K562 (cell line): ENCODE measurements around the gene SIK3. TPM values are rescaled to one million over a fixed set of nuclear protein-coding genes. Genes with fewer than 3 reads are reported as not detected.

Source experiments
- ATAC-seq: fragments of 200-7000 bp; cut with Tn5 transposase; 3 replicates; pipeline ENCODE4 v1.9.1; 2020; ENCODE audit warnings: moderate library complexity
- BruUV-seq: library from RNA; stranded (reverse); fragments of 400-500 nt; replicated peaks from 2 replicates; lab custom pipeline; 2021; lab: Mats Ljungman, UMichigan
- CTCF ChIA-PET: fragments of 300-600 bp; formaldehyde crosslinking; extraction: SDS; loops from one replicate; lab custom pipeline; 2021; ENCODE audit warnings: low intra/inter-chr PET ratio; lab: Yijun Ruan, JAX
- POLR2A ChIA-PET: fragments of 300-600, 350-650 bp; sonication (Branson Sonifier 250); formaldehyde crosslinking; extraction: SDS; loops from one replicate; lab custom pipeline; 2021; ENCODE audit warnings: antibody characterized with exemption, inconsistent platforms; lab: Yijun Ruan, JAX
- DNase-seq, 4 experiments: peaks; one replicate each; pipeline versions ENCODE4 v3.0.0 to v3.0.0-alpha.2; 2011 to 2018; ENCODE audit warnings: low spot score in 3 of 4, mixed read lengths in 3 of 4; ENCODE audit errors: extremely low read depth in 1 of 4
- FAIRE-seq: peaks from 2 replicates; lab custom pipeline; 2011; peaks lifted over from hg19 to GRCh38; lab: Jason Lieb, UNC
- H2AFZ ChIP-seq: 2 replicates; pipeline ENCODE4 v1.6.0; 2011; ENCODE audit warnings: low read depth, low read length, control low read depth, inconsistent platforms
- H3K27ac ChIP-seq: fragments of 200-600 bp; 3 replicates; pipeline ENCODE4 v1.8.0; 2011; ENCODE audit warnings: low read depth, mild to moderate bottlenecking, control low read depth, inconsistent platforms, low read length, moderate library complexity, mixed read lengths; ENCODE audit errors: extremely low read depth
- H3K27me3 ChIP-seq, 2 experiments: fragments of 300-600 bp in 1 of 2; 2 replicates in 1 of 2; 3 replicates in 1 of 2; pipeline versions ENCODE4 v1.6.0 to v1.8.0; 2011; ENCODE audit warnings: inconsistent platforms in 2 of 2, low read length in 2 of 2, mild to moderate bottlenecking in 1 of 2, mixed read lengths in 1 of 2, moderate library complexity in 1 of 2; ENCODE audit not compliant: control insufficient read depth in 2 of 2, insufficient read depth in 2 of 2
- H3K36me3 ChIP-seq: fragments of 300-600 bp; 3 replicates; pipeline ENCODE4 v1.8.0; 2011; ENCODE audit warnings: mild to moderate bottlenecking, low read length, inconsistent platforms; ENCODE audit not compliant: control insufficient read depth, insufficient read depth
- H3K4me1 ChIP-seq, 2 experiments: fragments of 200-600 bp in 1 of 2; replicated peaks in 1 of 2; 2 replicates in 1 of 2; 3 replicates in 1 of 2; pipeline versions ENCODE4 v1.5.1 to v1.8.0; 2011; ENCODE audit warnings: inconsistent platforms in 2 of 2, low read length in 2 of 2, mild to moderate bottlenecking in 1 of 2, mixed read lengths in 1 of 2, moderate library complexity in 1 of 2; ENCODE audit not compliant: control insufficient read depth in 2 of 2, insufficient read depth in 2 of 2
- H3K4me2 ChIP-seq: 2 replicates; pipeline ENCODE4 v1.6.1; 2011; ENCODE audit warnings: low read length, control low read depth, inconsistent platforms, mixed read lengths; ENCODE audit not compliant: insufficient read depth
- H3K4me3 ChIP-seq: fragments of 200-600 bp; sonication (generic), shearing (Covaris generic); 2 replicates; pipeline ENCODE4 v1.5.1; 2016; ENCODE audit warnings: control low read depth, inconsistent platforms
- H3K79me2 ChIP-seq: fragments of 200-600 bp; 3 replicates; pipeline ENCODE4 v1.8.0; 2011; ENCODE audit warnings: low read length, inconsistent platforms; ENCODE audit not compliant: control insufficient read depth, insufficient read depth
- H3K9ac ChIP-seq, 2 experiments: 2 replicates each; pipeline versions ENCODE4 v1.6.0 to v1.6.1; 2011; ENCODE audit warnings: low read depth in 2 of 2, low read length in 2 of 2, control low read depth in 1 of 2, inconsistent platforms in 1 of 2, mild to moderate bottlenecking in 1 of 2, mixed read lengths in 1 of 2; ENCODE audit not compliant: insufficient read depth in 1 of 2
- H3K9me1 ChIP-seq: one replicate; pipeline ENCODE4 v1.6.0; 2011; ENCODE audit warnings: inconsistent platforms, mild to moderate bottlenecking, low read length, moderate library complexity; ENCODE audit not compliant: control insufficient read depth, insufficient read depth
- H3K9me3 ChIP-seq: replicated peaks from 2 replicates; pipeline ENCODE4 v1.5.1; 2011; ENCODE audit warnings: low read depth, low read length, inconsistent platforms; ENCODE audit not compliant: control insufficient read depth, insufficient read depth
- H4K20me1 ChIP-seq: replicated peaks from 2 replicates; pipeline ENCODE4 v1.6.1; 2011; ENCODE audit warnings: low read length, inconsistent platforms, mixed read lengths; ENCODE audit not compliant: control insufficient read depth, insufficient read depth
- CBFA2T3 ChIP-seq: fragments of 450-650 bp; IDR thresholded peaks from 2 replicates; pipeline ENCODE4 v1.6.1; 2017
- EHMT2 ChIP-seq: fragments of 450-650 bp; IDR thresholded peaks from 2 replicates; pipeline ENCODE4 v1.6.1; 2018; ENCODE audit warnings: antibody characterized with exemption
- NONO ChIP-seq, 2 experiments: fragments of 200-400 bp in 1 of 2; fragments of 450-650 bp in 1 of 2; formaldehyde crosslinking in 1 of 2; IDR thresholded peaks; 2 replicates each; pipeline ENCODE4 v1.6.1; 2017; ENCODE audit warnings: low read depth in 2 of 2, mild to moderate bottlenecking in 2 of 2, moderate library complexity in 2 of 2, low read length in 1 of 2
- POU5F1 ChIP-seq: fragments of 150-350 bp; IDR thresholded peaks from 2 replicates; pipeline ENCODE4 v1.6.1; 2014; ENCODE audit warnings: borderline replicate concordance, low read length, low read depth, mild to moderate bottlenecking; ENCODE audit not compliant: partially characterized antibody
- PRDM10 ChIP-seq: fragments of 450-650 bp; IDR thresholded peaks from 2 replicates; pipeline ENCODE4 v1.6.1; 2018; ENCODE audit not compliant: partially characterized antibody
- SRSF1 ChIP-seq: fragments of 200-400 bp; formaldehyde crosslinking; IDR thresholded peaks from 2 replicates; pipeline ENCODE4 v1.6.1; 2017; ENCODE audit warnings: mild to moderate bottlenecking, low read depth, low read length, moderate library complexity
- TCF3 ChIP-seq: sonication (generic); formaldehyde crosslinking; IDR thresholded peaks from 2 replicates; pipeline ENCODE4 v1.4.0; 2020; ENCODE audit warnings: mild to moderate bottlenecking, missing genetic modification reagents
- TFAP4 ChIP-seq: sonication (generic); formaldehyde crosslinking; IDR thresholded peaks from 2 replicates; pipeline ENCODE4 v1.8.0; 2022; ENCODE audit warnings: missing genetic modification reagents, mild to moderate bottlenecking, moderate library complexity, borderline replicate concordance
- ZNF408 ChIP-seq: fragments of 250-450 bp; sonication (Bioruptor Pico); IDR thresholded peaks from 2 replicates; pipeline ENCODE4 v1.4.0; 2020; ENCODE audit warnings: low read depth, mild to moderate bottlenecking, moderate library complexity
- ZNF436 ChIP-seq: fragments of 250-450, 450-650 bp; sonication (Bioruptor Pico); formaldehyde crosslinking; IDR thresholded peaks from 2 replicates; pipeline ENCODE4 v1.7.0; 2020; ENCODE audit warnings: mild to moderate bottlenecking
- WGBS: fragments of 100-300 bp; shearing (Covaris generic); methylation state at CpG from one replicate; pipeline ENCODE4 v1.1.6; 2016; ENCODE audit warnings: low coverage, mixed read lengths; ENCODE audit not compliant: insufficient coverage; ENCODE audit errors: missing lambda C conversion rate; 5-methylcytosine and 5-hydroxymethylcytosine counted together
- in situ Hi-C: fragments of 300-500 bp; cut with MboI; formaldehyde crosslinking; loops from 4 replicates; pipeline ENCODE4 v1.15.0; 2018; ENCODE audit warnings: inconsistent platforms, mixed read lengths
- intact Hi-C: fragments of 100-400 bp; cut with micrococcal nuclease; formaldehyde crosslinking; loops from 2 replicates; pipeline ENCODE4 v1.14.2; 2022
- polyA plus RNA-seq, 8 experiments: library from polyadenylated mRNA; depleted of rRNA in 4 of 8; stranded (reverse) in 5 of 8; unstranded in 3 of 8; fragments of >200 nt; fragmentation: Nextera tagmentation in 2 of 8; fragmentation: Illumina TruSeq in 1 of 8; extraction: Ambion mirVana in 2 of 8; extraction: Trizol in 1 of 8; gene quantifications; 2 replicates each; pipeline versions ENCODE4 v1.2.1 to v1.2.3, GENCODE V29; 2011 to 2014; ENCODE audit warnings: inconsistent platforms in 1 of 8, missing spikeins in 1 of 8
- total RNA-seq, 7 experiments: library from RNA; depleted of rRNA in 6 of 7; stranded (reverse); fragments of >200 nt in 6 of 7; fragmentation: Illumina TruSeq in 2 of 7; extraction: Trizol in 2 of 7; gene quantifications; 2 replicates each; pipeline versions ENCODE4 v1.2.1 to v1.2.3, GENCODE V29; 2011 to 2021; ENCODE audit warnings: low replicate concordance in 1 of 7

SIK3 gene
- total and polyA plus RNA-seq, 9 of the 15 experiments (the other 6 are each of a cell fraction or from before 2014, with no cell fraction given) = 1.6 to 21.6 (median 8.0) TPM

GRCh38 chr11:117022526-117022925, 75.7 kb downstream of the SIK3 start:
- H3K4me1 ChIP-seq = peaks cover 0 to 29% of the 10 kb centered on the region in 2 experiments; a peak in 3 of 5 replicates
- TF ChIP-seq POU5F1 = no peak
- H2AFZ ChIP-seq = no peak overlapping the region
- WGBS = 55% methylated on average over 3 of the region's 3 CpGs
- H4K20me1 ChIP-seq = peaks cover 21% of the 10 kb centered on the region
- ATAC-seq (no peak), FAIRE-seq (peak; percentile 19), DNase-seq (no peak)
- H3K9ac ChIP-seq = no peak overlapping the region
- in situ Hi-C loops = no loop called here
- intact Hi-C loops = no loop called here
- no peak overlapping the region for H3K4me3 ChIP-seq
- POLR2A ChIA-PET = no interaction called here
- no peak overlapping the region for H3K4me2 ChIP-seq
- H3K79me2 ChIP-seq = peaks cover 43% of the 10 kb centered on the region
- no peaks in the 10 kb centered on the region for H3K9me3 ChIP-seq
- H3K36me3 ChIP-seq = no peaks in the 10 kb centered on the region
- H3K27ac ChIP-seq = no peak overlapping the region
- H3K9me1 ChIP-seq = no peaks in the 10 kb centered on the region
- CTCF ChIA-PET = no interaction called here
- no TSS peak for BruUV-seq
- H3K27me3 ChIP-seq = no peaks in the 10 kb centered on the region

- peaks cover 47% of the 10 kb centered on the region for H3K79me2 ChIP-seq
- POLR2A ChIA-PET = no interaction called here
- in situ Hi-C loops (no loop called here), intact Hi-C loops (no loop called here)
- no peak overlapping the region for H2AFZ ChIP-seq
- H4K20me1 ChIP-seq = peaks cover 17% of the 10 kb centered on the region
- ATAC-seq (peak; percentile 60), DNase-seq (peak in 1 of 4 experiments; percentile 29), FAIRE-seq (peak; percentile 83)
- H3K9ac ChIP-seq = no peak overlapping the region
- H3K9me3 ChIP-seq = no peaks in the 10 kb centered on the region
- BruUV-seq = no TSS peak
- no peaks in the 10 kb centered on the region for H3K27me3 ChIP-seq
- H3K36me3 ChIP-seq = no peaks in the 10 kb centered on the region
- H3K27ac ChIP-seq = no peak overlapping the region
- H3K4me2 ChIP-seq = no peak overlapping the region
- WGBS = 36% methylated on average over 6 of the region's 6 CpGs
- no peak overlapping the region for H3K4me3 ChIP-seq
- CTCF ChIA-PET = no interaction called here
- H3K9me1 ChIP-seq = no peaks in the 10 kb centered on the region
- peaks cover 0 to 25% of the 10 kb centered on the region in 2 experiments; a peak in 3 of 5 replicates for H3K4me1 ChIP-seq
- TF ChIP-seq EHMT2 (no peak), ZNF408 (CRISPR knock-in tag) (no peak), SRSF1 (no peak), TCF3 (CRISPR knock-in tag) (0 out of 2 replicates have a peak, but pooled peaks have one; percentile 14), NONO (IDR thresholded peaks at IDR 0.05; ENCODE audit: low read depth in 2 of 2, low read length in 1 of 2) (no peak), PRDM10 (no peak), CBFA2T3 (peak; percentile 48; the same call in 1 of the 2 replicates), TFAP4 (peak; percentile 25; the same call in 1 of the 2 replicates), ZNF436 (CRISPR knock-in tag) (no peak)
These were observed 77.2 kb downstream of the SIK3 start for GRCh38 chr11:117020869-117021564.
